Inflammatory macrophage treated with lipopolysaccharide for 4 hours (primary cell): Measurements from ENCODE around the gene FLOT2.
A peak's percentile ranks its signal among the peaks of the same experiment; 100 is the strongest.
"Not testable (repeated sequence)": the region's sequence is repeated elsewhere in the genome, so short reads cannot be mapped to it uniquely, and the experiment has no call there.

Experiments used
- DNase-seq: peaks from one replicate; pipeline ENCODE4 v3.0.0-alpha.2; 2020

The FLOT2 gene

GRCh38 chr17:28916302-28916934 lies 18.9 kb upstream of the FLOT2 start:
- peak; percentile 51 for DNase-seq

GRCh38 chr17:28912938-28913333 lies 15.4 kb upstream of the FLOT2 start:
- no peak for DNase-seq

- no peak for DNase-seq
These were observed 14.9 kb upstream of the FLOT2 start for GRCh38 chr17:28912281-28912937.

GRCh38 chr17:28911411-28912045 lies 14.0 kb upstream of the FLOT2 start:
- no peak for DNase-seq

- no peak for DNase-seq
These were observed 13.0 kb upstream of the FLOT2 start for GRCh38 chr17:28910534-28910933.

GRCh38 chr17:28908640-28909167 lies 11.2 kb upstream of the FLOT2 start:
- DNase-seq: no peak

GRCh38 chr17:28907709-28908475 lies 10.4 kb upstream of the FLOT2 start:
- DNase-seq: no peak

GRCh38 chr17:28906706-28907438 lies 9.3 kb upstream of the FLOT2 start:
- DNase-seq: no peak

- no peak for DNase-seq
These were observed 8.7 kb upstream of the FLOT2 start for GRCh38 chr17:28906276-28906675.

GRCh38 chr17:28904800-28905199 lies 7.3 kb upstream of the FLOT2 start:
- no peak for DNase-seq

GRCh38 chr17:28903546-28903841 lies 6.0 kb upstream of the FLOT2 start:
- DNase-seq: not testable (repeated sequence)

GRCh38 chr17:28902819-28903545 lies 5.4 kb upstream of the FLOT2 start, which contains the start of gene DHRS13:
DHRS13 (minus strand) TSS chr17:28903079; CDS start chr17:28902944, 135 bp downstream.
- DNase-seq: peak; percentile 87

GRCh38 chr17:28901866-28902818 lies 4.6 kb upstream of the FLOT2 start:
- peak; percentile 31 for DNase-seq

GRCh38 chr17:28900986-28901726 lies 3.6 kb upstream of the FLOT2 start:
- DNase-seq: no peak

GRCh38 chr17:28899212-28899815 lies 1.8 kb upstream of the FLOT2 start:
- no peak for DNase-seq

GRCh38 chr17:28898527-28898955 lies 1.0 kb upstream of the FLOT2 start:
- DNase-seq: no peak

- DNase-seq: no peak
These were observed 415 bp upstream of the FLOT2 start for GRCh38 chr17:28897769-28898526.

GRCh38 chr17:28896491-28896883 lies 1.0 kb downstream of the FLOT2 start:
- DNase-seq: no peak
